ENCODE results near the gene GPR42.
"Not testable (repeated sequence)": the region's sequence is repeated elsewhere in the genome, so short reads cannot be mapped to it uniquely, and the experiment has no call there.

The GPR42 gene

GRCh38 chr19:35347171-35347929 lies 23.5 kb upstream of the GPR42 start, which contains the start of gene FFAR1:
FFAR1 (plus strand) TSS chr19:35347902; CDS start chr19:35351552, 3,650 bp downstream.
- DNase-seq, result no peak

DNA sequence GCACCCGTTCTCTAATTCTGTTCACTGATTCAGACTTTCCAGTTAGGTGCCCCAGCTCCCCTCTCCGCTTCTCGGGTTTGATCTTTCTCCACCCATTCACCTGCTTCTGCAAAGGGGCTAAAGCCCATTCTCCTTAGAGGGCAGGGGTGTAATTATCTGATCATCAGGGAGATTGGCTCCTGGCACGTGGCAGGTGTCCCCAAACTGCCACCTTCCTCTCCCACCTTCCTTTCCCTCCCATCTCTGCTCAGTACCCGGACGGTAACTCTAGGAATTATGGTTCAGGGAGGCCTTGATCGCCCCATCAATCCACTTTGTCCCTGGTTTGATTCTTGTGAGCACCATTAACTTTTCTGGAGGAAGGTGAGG lies 23.0 kb upstream of the GPR42 start:
- DNase-seq, result no peak

DNA sequence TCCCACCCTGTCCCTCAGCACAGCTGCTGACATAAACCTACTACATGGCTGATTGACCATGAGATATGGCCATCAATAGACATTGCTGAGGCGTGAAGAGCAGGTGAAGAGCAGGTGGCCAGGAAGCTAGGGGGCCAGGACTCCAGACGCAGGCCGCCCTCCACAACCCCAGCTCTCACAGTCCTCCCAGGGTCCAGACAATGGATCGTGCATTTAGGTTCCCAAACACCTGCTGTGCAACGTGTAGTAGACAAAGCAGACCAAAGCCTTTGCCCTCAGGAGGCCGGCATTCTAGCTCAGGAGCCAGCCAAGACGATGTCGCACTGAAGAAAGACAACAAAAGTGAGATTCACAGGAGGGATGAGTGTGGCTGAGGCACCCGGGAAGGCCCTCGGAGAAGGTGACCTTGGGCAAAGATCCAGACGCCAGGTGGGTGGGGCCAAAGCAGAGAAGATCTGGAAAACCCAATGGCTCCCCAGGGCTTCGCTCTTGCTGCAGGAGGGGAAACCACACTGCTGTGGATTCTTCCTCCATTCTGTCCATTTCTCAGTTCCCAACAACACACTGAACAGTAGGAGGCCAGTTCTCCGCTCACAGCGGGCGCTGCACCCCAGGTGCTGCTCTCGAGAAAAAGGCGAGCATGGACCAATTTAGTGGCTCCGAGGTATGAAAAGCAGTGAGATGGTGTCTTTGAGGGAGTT lies 21.8 kb upstream of the GPR42 start:
- no peak for DNase-seq

DNA sequence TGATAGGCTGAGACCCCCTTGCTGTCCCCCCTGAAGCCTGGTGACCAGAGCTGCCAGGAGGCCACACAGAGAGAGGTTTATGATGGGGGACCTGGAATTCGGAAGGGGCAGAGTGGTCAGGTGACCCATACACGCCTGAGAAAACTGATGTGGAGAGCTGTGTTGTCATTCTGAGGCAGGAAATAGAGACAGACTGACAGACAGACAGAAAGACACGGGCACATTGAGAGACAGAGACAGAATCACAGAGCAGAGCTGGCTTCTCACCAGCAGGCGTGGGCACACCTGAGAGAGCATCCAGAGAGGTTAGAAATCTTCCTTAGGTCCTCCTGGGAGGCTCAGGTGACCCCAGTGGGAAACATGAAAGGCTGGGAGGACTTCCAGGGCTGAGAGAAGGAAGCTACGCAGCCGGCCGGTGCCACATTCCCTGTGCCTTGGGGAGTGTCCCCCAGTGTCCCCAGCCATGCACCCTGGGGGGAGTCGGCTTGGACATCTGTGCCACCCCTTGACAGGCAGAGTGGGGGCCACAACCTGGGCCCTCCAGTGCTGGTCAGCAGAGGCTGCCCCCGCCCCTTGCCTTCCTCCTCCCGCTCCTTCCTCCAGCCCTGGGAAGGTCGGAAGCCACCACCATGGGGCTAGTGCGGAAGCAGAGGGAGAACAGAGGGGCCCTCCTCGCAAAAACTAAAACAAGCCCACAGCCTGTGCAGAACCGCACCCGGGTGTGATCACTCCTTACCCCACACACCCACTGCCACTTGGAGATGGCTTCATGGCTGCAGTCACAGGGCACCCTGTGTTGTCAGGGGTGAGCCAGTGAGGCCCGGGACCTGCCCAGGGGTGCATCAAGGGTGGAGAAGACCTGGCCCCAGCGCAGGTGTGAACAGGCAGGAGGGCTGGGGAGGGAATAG lies 21.0 kb upstream of the GPR42 start:
- DNase-seq, result no peak

DNA sequence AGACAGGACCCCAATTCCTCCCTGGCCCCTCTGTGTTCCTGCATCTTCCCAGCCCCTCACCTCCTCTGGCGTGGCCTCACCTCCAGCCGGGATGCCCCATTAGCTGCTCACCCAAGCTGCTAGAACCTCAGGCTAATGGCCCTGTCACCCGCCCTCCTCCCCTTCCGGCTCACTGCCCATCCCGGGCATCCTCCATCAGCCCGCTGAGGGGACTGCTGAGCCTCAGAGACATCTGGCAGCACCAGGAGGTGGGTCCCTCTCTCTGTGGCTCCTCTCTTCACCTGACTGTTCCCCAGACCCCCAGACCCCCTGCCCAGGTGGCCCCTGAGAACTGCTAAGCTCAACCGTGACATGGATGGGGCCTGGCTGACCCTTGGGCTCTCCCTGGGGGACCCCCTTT lies 20.3 kb upstream of the GPR42 start:
- no peak for DNase-seq

DNA sequence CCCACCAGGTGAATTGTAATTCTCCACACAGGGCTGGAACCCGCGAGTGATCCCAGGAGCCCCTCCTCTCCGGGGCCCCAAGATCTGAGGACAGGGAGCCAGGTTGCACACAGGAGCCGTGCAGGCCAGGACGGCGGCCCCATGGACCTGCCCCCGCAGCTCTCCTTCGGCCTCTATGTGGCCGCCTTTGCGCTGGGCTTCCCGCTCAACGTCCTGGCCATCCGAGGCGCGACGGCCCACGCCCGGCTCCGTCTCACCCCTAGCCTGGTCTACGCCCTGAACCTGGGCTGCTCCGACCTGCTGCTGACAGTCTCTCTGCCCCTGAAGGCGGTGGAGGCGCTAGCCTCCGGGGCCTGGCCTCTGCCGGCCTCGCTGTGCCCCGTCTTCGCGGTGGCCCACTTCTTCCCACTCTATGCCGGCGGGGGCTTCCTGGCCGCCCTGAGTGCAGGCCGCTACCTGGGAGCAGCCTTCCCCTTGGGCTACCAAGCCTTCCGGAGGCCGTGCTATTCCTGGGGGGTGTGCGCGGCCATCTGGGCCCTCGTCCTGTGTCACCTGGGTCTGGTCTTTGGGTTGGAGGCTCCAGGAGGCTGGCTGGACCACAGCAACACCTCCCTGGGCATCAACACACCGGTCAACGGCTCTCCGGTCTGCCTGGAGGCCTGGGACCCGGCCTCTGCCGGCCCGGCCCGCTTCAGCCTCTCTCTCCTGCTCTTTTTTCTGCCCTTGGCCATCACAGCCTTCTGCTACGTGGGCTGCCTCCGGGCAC lies 19.3 kb upstream of the GPR42 start:
- no peak for DNase-seq

DNA sequence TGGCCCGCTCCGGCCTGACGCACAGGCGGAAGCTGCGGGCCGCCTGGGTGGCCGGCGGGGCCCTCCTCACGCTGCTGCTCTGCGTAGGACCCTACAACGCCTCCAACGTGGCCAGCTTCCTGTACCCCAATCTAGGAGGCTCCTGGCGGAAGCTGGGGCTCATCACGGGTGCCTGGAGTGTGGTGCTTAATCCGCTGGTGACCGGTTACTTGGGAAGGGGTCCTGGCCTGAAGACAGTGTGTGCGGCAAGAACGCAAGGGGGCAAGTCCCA lies 18.8 kb upstream of the GPR42 start:
- DNase-seq, result no peak

DNA sequence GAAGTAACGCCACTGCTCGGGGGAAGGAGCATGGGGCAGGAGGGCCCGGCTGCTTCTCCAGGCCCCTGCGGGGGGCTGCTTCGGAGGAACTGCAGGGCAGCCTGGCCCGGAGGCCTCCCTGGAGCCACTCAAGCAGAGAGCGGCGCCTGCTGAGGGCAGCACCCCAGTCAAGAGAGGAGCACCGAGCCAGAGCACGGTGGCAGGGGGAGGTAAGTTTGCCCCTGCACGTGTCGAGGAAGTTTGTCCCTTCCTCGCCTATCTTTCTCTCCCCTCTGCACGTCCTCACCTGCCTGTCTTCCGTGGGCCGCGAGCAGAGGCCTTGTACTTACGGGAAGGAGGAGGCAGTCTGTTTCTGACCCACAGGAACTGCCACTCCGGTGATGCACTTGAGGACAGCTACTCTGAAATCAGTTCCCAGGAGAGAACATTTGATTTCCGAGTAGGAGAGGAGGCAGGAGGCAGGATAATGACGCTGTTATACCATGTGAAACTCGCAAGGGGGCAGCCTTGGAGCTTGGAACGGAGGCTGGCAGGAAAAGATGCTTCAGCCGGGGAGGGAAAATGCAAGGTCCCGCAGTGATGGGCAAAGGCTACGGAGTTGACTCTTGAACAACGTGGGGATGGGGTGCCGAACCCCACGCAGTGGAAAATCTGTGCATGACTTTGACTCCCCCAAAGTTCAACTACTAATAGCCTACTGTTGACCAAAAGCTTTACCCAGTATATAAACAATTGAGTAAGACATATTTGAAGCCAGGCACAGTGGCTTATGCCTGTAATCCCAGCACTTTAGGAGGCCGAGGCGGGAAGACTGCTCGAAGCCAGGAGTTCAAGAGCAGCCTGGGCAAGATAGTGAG lies 18.2 kb upstream of the GPR42 start:
- peak; percentile 45 for DNase-seq

DNA sequence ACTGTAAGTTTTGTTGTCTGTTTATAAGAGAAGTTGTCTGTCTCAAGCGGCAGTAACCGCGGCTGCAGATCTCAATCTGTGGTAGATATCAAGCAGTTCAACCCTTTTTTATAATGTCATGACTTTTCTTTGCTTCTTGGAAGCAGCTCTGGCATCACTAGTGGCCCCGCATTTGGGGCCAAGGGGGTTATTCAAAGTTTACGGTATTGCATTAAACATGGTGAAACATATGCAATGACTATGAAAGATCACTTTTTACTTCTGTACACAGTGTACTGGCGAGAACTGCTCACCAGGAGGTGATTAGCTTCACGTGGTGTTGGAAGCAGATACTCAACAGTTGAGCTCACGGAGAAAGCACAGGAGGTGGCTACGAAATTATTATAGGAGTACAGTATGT lies 17.2 kb upstream of the GPR42 start:
- DNase-seq, result no peak

DNA sequence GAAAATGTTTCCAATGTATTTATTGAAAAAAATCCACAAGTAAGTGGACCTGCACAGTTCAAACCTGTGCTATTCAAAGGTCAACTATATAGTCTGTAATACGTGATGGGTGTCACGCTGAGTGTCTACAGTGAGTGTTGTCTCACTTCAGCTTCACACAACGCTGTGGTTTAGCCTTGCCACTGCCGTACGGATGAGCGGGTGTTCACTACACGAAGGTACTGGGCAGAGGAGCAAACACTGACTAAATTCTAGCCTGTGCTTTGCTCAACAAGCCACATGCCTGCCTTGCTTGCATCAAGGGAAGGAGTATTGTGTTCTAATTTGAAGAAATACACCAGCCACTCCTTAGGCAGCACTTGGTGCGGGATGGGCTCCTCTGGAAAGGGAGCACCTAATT lies 16.0 kb upstream of the GPR42 start:
- DNase-seq, result no peak

DNA sequence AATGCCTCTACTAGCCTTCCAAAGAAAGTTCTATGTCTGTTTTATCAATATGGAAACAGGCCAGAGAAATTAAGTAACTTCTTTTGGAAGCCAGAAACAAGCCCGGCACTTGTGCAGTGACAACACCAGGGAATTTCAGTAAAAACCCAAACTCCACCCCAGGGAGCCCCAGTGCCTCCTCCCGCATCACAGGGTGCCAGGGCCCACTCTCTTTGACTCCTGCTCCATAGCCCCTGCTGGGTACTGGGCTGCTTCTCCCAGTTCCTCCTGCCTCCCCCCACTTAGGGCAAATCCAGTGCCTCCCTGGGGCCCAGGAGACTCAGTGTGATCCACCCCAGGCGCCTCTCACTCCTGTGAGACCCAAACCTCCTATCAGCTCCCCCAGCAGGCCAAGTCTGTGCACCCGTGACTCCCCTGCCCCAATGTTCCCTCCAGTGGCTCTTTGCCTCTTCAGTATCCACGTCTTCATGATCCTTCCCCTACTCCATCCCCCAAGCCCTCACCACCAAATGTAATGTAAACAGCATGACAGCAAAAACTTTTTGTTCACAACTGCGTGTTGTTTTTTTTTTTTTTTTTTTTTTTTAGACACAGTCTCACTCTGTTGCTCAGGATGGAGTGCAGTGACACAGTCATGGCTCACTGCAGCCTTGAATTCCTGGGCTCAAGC lies 14.9 kb upstream of the GPR42 start:
- no peak for DNase-seq

- no peak for DNase-seq
These were observed 12.8 kb upstream of the GPR42 start, which contains the start of gene FFAR3 for GRCh38 chr19:35357867-35358573. FFAR3 (plus strand) TSS chr19:35358460; CDS start chr19:35358891, 431 bp downstream.

- not testable (repeated sequence) for DNase-seq
These were observed 12.0 kb upstream of the GPR42 start for GRCh38 chr19:35358834-35359233.

DNA sequence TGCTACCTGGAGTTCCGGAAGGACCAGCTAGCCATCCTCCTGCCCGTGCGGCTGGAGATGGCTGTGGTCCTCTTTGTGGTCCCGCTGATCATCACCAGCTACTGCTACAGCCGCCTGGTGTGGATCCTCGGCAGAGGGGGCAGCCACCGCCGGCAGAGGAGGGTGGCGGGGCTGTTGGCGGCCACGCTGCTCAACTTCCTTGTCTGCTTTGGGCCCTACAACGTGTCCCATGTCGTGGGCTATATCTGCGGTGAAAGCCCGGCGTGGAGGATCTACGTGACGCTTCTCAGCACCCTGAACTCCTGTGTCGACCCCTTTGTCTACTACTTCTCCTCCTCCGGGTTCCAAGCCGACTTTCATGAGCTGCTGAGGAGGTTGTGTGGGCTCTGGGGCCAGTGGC lies 11.5 kb upstream of the GPR42 start:
- DNase-seq, result not testable (repeated sequence)

GRCh38 chr19:35360081-35360480 lies 10.8 kb upstream of the GPR42 start:
- not testable (repeated sequence) for DNase-seq

- DNase-seq, result no peak
These were observed 9.9 kb upstream of the GPR42 start for GRCh38 chr19:35360880-35361420.

DNA sequence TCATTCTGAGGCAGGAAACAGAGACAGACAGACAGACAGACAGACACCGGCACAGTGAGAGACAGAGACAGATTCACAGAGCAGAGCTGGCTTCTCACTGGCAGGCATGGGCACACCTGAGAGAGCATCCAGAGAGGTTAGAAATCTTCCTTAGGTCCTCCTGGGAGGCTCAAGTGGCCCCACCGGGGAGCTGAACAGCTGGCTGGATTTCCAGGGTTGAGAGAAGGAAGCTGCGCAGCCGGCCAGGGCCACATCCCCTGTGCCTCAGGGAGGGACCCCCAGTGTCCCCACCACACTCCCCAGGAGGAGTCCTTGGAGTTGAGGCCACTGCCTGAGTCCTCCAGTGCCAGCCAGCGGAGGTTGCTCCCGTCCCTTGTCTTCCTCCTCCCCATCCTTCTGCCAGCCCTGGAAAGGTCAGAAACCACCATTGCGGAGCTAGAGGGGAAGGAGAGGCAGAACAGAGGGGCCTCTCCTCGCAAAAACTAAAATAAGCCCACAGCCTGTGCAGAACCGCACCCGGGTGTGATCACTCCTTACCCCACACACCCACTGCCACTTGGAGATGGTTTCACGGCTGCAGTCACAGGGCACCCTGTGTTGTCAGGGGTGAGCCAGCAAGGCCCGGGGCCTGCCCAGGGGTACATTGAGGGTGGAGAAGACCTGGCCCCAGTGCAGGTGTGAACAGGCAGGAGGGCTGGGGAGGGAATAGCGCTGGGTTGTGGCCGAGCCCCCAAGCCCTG lies 8.4 kb upstream of the GPR42 start:
- DNase-seq, result no peak

GRCh38 chr19:35363001-35363590 lies 7.8 kb upstream of the GPR42 start:
- DNase-seq, result no peak
